Measurements from ENCODE around the gene TSC22D1.

DNA sequence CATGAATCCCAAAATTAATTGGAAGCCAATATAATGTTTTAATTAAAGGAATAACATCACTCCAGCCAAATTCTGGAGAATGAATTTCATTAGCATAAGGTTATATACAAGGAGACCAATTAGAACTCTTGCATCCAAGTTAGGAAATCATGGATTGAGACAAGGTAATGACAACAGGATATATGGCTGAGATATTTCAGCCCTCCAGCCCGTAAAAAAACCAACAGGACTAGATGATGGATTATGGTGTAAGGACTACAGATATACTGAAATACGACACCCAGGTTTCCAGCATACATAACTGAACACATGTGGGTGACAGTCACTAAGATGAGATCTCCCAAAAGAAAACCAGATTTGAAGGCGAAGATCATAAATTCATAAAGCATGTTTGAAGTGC, 56.5 kb downstream of the TSC22D1 start:
- TF ChIP-seq, protein P1, sequence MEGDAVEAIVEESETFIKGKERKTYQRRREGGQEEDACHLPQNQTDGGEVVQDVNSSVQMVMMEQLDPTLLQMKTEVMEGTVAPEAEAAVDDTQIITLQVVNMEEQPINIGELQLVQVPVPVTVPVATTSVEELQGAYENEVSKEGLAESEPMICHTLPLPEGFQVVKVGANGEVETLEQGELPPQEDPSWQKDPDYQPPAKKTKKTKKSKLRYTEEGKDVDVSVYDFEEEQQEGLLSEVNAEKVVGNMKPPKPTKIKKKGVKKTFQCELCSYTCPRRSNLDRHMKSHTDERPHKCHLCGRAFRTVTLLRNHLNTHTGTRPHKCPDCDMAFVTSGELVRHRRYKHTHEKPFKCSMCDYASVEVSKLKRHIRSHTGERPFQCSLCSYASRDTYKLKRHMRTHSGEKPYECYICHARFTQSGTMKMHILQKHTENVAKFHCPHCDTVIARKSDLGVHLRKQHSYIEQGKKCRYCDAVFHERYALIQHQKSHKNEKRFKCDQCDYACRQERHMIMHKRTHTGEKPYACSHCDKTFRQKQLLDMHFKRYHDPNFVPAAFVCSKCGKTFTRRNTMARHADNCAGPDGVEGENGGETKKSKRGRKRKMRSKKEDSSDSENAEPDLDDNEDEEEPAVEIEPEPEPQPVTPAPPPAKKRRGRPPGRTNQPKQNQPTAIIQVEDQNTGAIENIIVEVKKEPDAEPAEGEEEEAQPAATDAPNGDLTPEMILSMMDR (conservative IDR thresholded peaks at IDR 0.05; ENCODE audit: low read length) = no peak
- no peak for TF ChIP-seq EZH2phosphoT487 (IDR thresholded peaks at IDR 0.05; ENCODE audit: borderline replicate concordance, low read depth, low read length)
